ENCODE measurements around the gene MLX. TPM values are rescaled to one million over a fixed set of nuclear protein-coding genes. Genes with fewer than 3 reads are reported as not detected.

Gene MLX
- total and polyA plus RNA-seq, 10 donors = 33.0 to 64.4 (median 48.4) TPM

GRCh38 chr17:42518755-42519545 lies 48.0 kb upstream of the MLX start:
- H3K4me1 ChIP-seq = peaks cover 35 to 81% (median 65%) of the 10 kb centered on the region in 6 donors
- H3K36me3 ChIP-seq = peaks cover 0 to 64% (median 26%) of the 10 kb centered on the region in 6 donors
- peak in 1 of 11 experiments; percentile 5 for TF ChIP-seq CTCF (IDR thresholded peaks at IDR 0.05 in 8 of 11, conservative IDR thresholded peaks at IDR 0.05 in 3 of 11)
- TF ChIP-seq POLR2AphosphoS5 (IDR thresholded peaks at IDR 0.05) = no peak
- peak overlapping the region; percentile 55 to 91 (median 85) for H3K27ac ChIP-seq
- intact Hi-C loops (cut with DNase I; ENCODE audit: low total_unique reads) = loop anchor here (5.0 to 10.0 kb wide), 3 partner anchors 54 to 197 kb away; no protein-coding TSS in a partner anchor
- no peaks in the 10 kb centered on the region for H3K9me3 ChIP-seq
- H3K27me3 ChIP-seq (replicated peaks in 1 of 7) = no peaks in the 10 kb centered on the region
- no peak overlapping the region for H3K4me3 ChIP-seq
- WGBS, 5 donors = 23 to 36% (median 24%) methylated on average over 6 of the region's 6 CpGs
- DNase-seq = peak; percentile 76

- WGBS, 5 donors = 49 to 64% (median 58%) methylated on average over 12 of the region's 12 CpGs
- H3K27me3 ChIP-seq (replicated peaks in 1 of 7) = no peaks in the 10 kb centered on the region
- no peak for TF ChIP-seq CTCF (IDR thresholded peaks at IDR 0.05 in 8 of 11, conservative IDR thresholded peaks at IDR 0.05 in 3 of 11)
- TF ChIP-seq POLR2AphosphoS5 (IDR thresholded peaks at IDR 0.05) = peak; percentile 36 to 70 (median 65)
- peak; percentile 76 for DNase-seq
- peak overlapping the region; percentile 55 to 91 (median 85) for H3K27ac ChIP-seq
- H3K36me3 ChIP-seq = peaks cover 0 to 56% (median 17%) of the 10 kb centered on the region in 6 donors
- H3K4me1 ChIP-seq = peaks cover 35 to 86% (median 65%) of the 10 kb centered on the region in 6 donors
- H3K9me3 ChIP-seq = no peaks in the 10 kb centered on the region
- intact Hi-C loops (cut with DNase I; ENCODE audit: low total_unique reads) = loop anchor here (5.0 to 10.0 kb wide), 3 partner anchors 55 to 198 kb away; no protein-coding TSS in a partner anchor
- no peak overlapping the region for H3K4me3 ChIP-seq
These were observed 47.1 kb upstream of the MLX start for GRCh38 chr17:42519546-42520491.

GRCh38 chr17:42520540-42520951 lies 46.4 kb upstream of the MLX start:
- 45 to 60% (median 53%) methylated on average over 9 of the region's 9 CpGs for WGBS, 5 donors
- DNase-seq = peak; percentile 68
- no peaks in the 10 kb centered on the region for H3K27me3 ChIP-seq (replicated peaks in 1 of 7)
- intact Hi-C loops (cut with DNase I; ENCODE audit: low total_unique reads) = no loop called here
- H3K36me3 ChIP-seq = peaks cover 0 to 48% (median 17%) of the 10 kb centered on the region in 6 donors
- no peak for TF ChIP-seq POLR2AphosphoS5 (IDR thresholded peaks at IDR 0.05)
- peak in 2 of 11 experiments; percentile 26 to 35 for TF ChIP-seq CTCF (IDR thresholded peaks at IDR 0.05 in 8 of 11, conservative IDR thresholded peaks at IDR 0.05 in 3 of 11)
- TF ChIP-seq POLR2A (IDR thresholded peaks at IDR 0.05) = no peak
- H3K4me3 ChIP-seq = no peak overlapping the region
- H3K27ac ChIP-seq = peak overlapping the region; percentile 53 to 91 (median 85)
- no peaks in the 10 kb centered on the region for H3K9me3 ChIP-seq
- peaks cover 35 to 92% (median 67%) of the 10 kb centered on the region in 6 donors for H3K4me1 ChIP-seq
